ENCODE results near the gene CEP72.
"Not testable (repeated sequence)": the region's sequence is repeated elsewhere in the genome, so short reads cannot be mapped to it uniquely, and the experiment has no call there.

Gene CEP72

GRCh38 chr5:597871-598563, 14.1 kb upstream of the CEP72 start:
- no peak for DNase-seq (ENCODE audit: low read depth, low spot score)

DNA sequence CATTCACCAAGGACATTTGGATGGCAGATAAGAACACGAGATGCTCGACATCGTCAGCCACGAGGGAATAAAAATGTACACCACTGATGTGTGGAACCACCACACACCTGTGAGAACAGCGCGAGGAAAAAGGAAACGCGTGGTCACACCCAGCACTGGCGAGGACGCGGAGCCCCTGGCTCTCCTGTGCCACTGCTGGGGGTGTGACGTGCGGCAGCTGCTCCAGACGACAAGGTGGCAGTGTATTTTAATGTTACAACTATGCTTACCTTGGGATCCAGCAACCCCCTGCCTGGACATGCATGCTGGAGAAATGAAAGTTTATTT, 13.6 kb upstream of the CEP72 start:
- no peak for DNase-seq (ENCODE audit: low read depth, low spot score)

DNA sequence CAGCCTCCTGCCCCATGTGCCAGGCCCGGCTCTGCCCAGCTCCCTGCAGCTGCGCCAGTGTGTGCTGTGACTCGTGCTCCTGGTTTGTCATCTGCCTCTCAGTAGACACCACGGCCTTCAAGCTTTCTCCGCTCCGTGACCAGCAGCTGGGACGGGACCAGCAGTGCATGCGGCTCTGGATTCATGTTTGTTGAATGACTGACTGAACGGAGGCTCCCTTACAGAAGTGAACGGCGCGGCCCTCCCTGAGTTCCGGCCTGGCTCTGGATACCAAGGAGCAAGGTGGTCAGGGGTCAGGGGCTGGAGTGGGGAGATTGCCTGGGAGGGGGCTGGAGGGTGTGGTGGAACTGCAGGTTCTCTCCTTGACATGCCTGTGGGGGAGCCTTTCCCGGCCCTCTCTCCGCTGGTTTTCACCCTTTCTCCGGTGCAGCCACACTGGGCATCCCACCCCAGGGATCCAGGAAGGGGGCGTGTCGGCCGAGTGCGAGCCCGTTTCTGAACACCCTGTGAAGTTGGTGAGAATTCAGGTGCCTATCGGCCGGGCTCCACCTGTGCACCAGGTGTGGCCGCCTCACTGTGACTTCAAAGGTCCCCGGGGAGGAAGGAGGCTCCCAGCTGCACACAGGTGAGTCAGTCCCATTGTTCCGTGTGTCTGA, 11.1 kb upstream of the CEP72 start:
- no peak for DNase-seq (ENCODE audit: low read depth, low spot score)

GRCh38 chr5:601771-602465, 10.2 kb upstream of the CEP72 start:
- DNase-seq (ENCODE audit: low read depth, low spot score): no peak

- DNase-seq (ENCODE audit: low read depth, low spot score): no peak
These were observed 9.6 kb upstream of the CEP72 start for GRCh38 chr5:602466-603035.

DNA sequence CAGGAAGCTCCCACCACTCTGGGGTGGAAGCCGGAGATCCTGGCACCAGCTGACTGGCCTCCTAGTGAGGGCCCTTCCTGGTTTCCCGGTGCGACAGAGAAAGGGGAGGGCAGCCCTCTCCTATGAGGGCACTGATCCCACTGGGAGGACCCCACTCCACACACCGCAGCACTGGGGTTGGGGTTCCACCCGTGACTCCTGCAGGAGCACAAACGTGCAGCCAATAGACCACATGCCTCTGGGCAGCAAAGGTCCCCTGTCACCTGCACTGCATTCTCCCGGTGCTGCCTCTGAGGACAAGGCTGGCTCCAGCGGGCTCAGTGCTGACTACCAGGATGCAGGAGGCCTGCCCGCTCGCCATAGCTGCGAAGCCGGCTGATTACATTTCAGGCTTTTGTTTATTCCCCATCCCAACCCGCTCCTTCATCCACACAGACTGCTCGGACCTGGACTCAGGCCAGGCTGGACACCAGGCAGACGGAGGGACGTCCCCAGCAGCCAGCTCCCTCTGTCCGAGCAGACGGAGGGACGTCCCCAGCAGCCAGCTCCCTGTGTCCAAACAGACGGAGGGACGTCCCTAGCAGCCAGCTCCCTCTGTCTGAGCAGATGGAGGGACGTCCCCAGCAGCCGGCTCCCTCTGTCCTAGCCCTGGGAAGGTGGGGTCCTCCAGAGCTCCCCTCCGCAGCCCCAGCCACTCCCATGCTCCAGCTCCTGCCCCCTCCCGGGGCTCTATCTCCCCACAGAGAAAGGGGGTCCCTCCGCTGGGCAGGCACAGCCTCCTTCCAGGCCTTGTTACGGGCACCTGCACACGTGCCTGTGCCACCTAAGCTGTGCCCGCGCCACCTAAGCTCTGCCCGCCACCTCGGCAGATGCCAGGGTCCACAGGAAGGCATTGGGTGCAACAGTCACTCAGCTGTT, 8.8 kb upstream of the CEP72 start:
- no peak for DNase-seq (ENCODE audit: low read depth, low spot score)

GRCh38 chr5:604391-604831, 7.7 kb upstream of the CEP72 start:
- DNase-seq (ENCODE audit: low read depth, low spot score): no peak

- DNase-seq (ENCODE audit: low read depth, low spot score): not testable (repeated sequence)
These were observed 7.0 kb upstream of the CEP72 start for GRCh38 chr5:605090-605489.

GRCh38 chr5:606061-606460, 6.1 kb upstream of the CEP72 start:
- DNase-seq (ENCODE audit: low read depth, low spot score): no peak

GRCh38 chr5:606526-607399, 5.4 kb upstream of the CEP72 start:
- no peak for DNase-seq (ENCODE audit: low read depth, low spot score)

GRCh38 chr5:607541-608428, 4.4 kb upstream of the CEP72 start:
- no peak for DNase-seq (ENCODE audit: low read depth, low spot score)

DNA sequence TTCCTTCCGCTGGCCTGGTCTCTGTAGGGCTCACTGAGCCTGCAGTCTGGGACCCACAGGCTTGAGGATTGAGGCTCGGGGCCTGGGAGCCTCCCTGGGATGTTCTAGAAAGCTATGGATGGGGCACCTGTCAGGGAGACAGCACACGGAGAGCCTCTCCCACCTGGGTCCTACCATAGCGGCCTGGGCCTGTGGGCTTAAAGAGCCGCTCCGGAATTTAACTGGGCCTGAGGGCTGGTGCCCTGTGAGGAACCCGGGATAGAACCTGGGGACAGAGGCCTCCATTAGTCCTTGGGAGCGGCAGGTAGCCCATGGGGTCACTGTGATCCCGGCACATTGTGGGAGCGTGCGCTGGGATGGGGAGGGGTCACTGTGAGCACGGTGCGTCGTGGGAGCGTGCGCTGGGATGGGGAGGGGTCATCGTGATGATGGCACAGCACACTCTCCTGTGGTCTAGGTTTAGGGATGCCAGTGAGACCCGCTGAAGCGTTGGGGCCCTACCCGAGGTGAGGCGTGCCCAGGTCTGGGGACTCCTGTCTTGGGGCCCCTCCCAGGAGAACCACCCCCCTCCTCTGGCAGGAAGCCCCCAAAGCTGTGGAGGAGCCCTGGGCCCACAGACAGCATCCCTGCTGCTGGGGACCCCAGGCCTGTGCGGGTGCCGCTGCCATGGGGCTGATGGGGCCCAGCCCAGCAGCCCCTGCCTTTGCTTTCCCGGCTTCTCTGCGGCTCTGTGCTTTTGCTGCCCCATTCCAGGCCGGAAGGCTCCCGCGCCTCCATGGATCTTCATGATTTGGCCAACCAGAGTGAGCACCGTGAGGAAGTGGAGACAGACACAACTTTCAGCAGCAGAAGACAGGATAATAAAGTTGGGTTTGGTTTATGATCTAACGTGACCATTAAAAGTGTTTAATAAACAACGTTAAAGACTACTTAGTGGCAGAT, 3.4 kb upstream of the CEP72 start:
- DNase-seq (ENCODE audit: low read depth, low spot score): no peak

DNA sequence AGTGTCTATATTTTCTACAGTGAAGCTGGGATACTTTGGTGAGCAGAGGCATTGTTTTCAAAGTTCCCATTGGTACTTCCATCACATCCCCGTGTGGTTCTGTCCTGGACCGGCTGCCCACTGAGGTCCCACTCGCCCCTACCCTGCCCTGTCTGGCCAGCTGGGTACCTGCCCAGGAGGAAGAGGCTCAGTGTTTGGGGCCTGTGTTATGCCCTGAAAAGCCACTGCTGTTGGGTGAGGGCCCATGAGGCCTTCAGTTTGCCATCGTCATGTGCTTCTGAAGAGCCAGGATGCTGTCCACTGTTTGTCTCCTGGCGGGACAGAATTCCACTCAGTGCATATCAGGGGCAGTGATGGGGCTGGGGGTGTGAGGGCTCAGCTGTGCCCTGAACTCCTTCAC, 2.6 kb upstream of the CEP72 start:
- DNase-seq (ENCODE audit: low read depth, low spot score): no peak

DNA sequence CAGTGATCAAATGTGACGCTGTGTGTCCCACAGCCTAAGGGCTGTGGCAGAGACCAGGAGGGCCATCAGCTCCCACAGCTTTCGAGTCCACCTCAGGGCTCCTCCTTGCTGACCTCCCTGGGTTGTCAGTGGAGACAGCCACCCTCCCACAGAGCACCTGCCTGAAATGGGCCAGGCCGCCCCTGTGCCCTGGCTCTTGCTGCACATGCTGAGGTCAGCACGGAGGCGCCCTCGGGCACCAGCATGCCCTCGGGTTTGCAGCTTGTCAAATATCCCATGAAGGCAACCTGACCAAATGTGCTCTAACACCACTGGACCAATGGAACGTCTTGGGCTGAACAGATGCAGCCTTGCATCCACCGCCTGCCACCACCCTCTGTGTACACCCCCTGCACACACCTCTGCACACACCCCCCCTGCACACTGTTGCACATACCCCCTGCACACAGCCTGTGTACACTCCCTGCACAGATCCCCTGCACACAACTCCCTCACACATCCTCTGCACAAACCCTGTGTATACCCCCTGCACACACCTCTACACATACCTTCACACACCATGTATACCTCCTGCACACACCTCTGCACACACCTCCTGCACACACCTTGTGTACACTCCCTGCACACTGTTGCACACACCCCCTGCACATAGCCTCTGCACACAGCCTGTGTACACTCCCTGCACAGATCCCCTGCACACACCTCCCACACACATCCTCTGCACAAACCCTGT, 2.0 kb upstream of the CEP72 start:
- no peak for DNase-seq (ENCODE audit: low read depth, low spot score)

GRCh38 chr5:610744-611730, 1.1 kb upstream of the CEP72 start:
- DNase-seq (ENCODE audit: low read depth, low spot score): no peak
